ENCODE results near the gene LCN2.

- TF ChIP-seq REST (IDR thresholded peaks at IDR 0.05; ENCODE audit: insufficient read depth in 1 of 2, low read depth in 2 of 2, low read length in 2 of 2), result no peak
- TF ChIP-seq TAF1 (IDR thresholded peaks at IDR 0.05; ENCODE audit: borderline replicate concordance, insufficient read depth, low read length), result no peak
- TF ChIP-seq POLR2AphosphoS5 (IDR thresholded peaks at IDR 0.05; ENCODE audit: low read depth, low read length), result no peak
Observed at GRCh38 chr9:128175102-128175563, 25.9 kb downstream of the LCN2 start.
